NCI-H2029 treated with DMSO at 0.1 percent for 48 hours (cell line): ENCODE data around the gene TESPA1.

ENCODE experiments used
- DNase-seq: peaks from one replicate; lab custom pipeline; 2025; lab: John Stamatoyannopoulos, UW

Gene TESPA1

GRCh38 chr12:54983536-54984101, 943 bp downstream of the TESPA1 start:
- DNase-seq = no peak

- no peak for DNase-seq
Observed at GRCh38 chr12:54981796-54982195, 2.8 kb downstream of the TESPA1 start.

GRCh38 chr12:54980341-54980740, 4.2 kb downstream of the TESPA1 start:
- no peak for DNase-seq

GRCh38 chr12:54977857-54978256, 6.7 kb downstream of the TESPA1 start:
- DNase-seq = no peak

- DNase-seq = no peak
Observed at GRCh38 chr12:54977155-54977554, 7.4 kb downstream of the TESPA1 start.

GRCh38 chr12:54975875-54976274, 8.7 kb downstream of the TESPA1 start:
- DNase-seq = no peak

- DNase-seq = no peak
Observed at GRCh38 chr12:54975272-54975671, 9.3 kb downstream of the TESPA1 start.

- DNase-seq = no peak
Observed at GRCh38 chr12:54974279-54974678, 10.3 kb downstream of the TESPA1 start.

- DNase-seq = no peak
Observed at GRCh38 chr12:54973556-54973955, 11.0 kb downstream of the TESPA1 start.

GRCh38 chr12:54970741-54971140, 13.8 kb downstream of the TESPA1 start:
- no peak for DNase-seq

GRCh38 chr12:54968181-54968730, 16.3 kb downstream of the TESPA1 start:
- no peak for DNase-seq

GRCh38 chr12:54967461-54967860, 17.1 kb downstream of the TESPA1 start:
- no peak for DNase-seq

GRCh38 chr12:54961190-54961589, 23.4 kb downstream of the TESPA1 start:
- no peak for DNase-seq

- no peak for DNase-seq
Observed at GRCh38 chr12:54959291-54960018, 25.1 kb downstream of the TESPA1 start.

- DNase-seq = peak; percentile 57
Observed at GRCh38 chr12:54958048-54958658, 26.4 kb downstream of the TESPA1 start.

- DNase-seq = no peak
Observed at GRCh38 chr12:54956818-54957641, 27.5 kb downstream of the TESPA1 start.

GRCh38 chr12:54956322-54956721, 28.2 kb downstream of the TESPA1 start:
- no peak for DNase-seq

GRCh38 chr12:54954801-54955200, 29.8 kb downstream of the TESPA1 start:
- DNase-seq = no peak

GRCh38 chr12:54954228-54954627, 30.3 kb downstream of the TESPA1 start:
- DNase-seq = no peak

GRCh38 chr12:54950071-54950727, 34.4 kb downstream of the TESPA1 start:
- no peak for DNase-seq

GRCh38 chr12:54949073-54949711, 35.4 kb downstream of the TESPA1 start:
- DNase-seq = no peak
